ENCODE data around the gene MGST2. TPM values are rescaled to one million over a fixed set of nuclear protein-coding genes. Genes with fewer than 3 reads are reported as not detected.

The MGST2 gene
- total RNA-seq, 2 donors from 2014 or later, result 188 to 215 TPM

DNA sequence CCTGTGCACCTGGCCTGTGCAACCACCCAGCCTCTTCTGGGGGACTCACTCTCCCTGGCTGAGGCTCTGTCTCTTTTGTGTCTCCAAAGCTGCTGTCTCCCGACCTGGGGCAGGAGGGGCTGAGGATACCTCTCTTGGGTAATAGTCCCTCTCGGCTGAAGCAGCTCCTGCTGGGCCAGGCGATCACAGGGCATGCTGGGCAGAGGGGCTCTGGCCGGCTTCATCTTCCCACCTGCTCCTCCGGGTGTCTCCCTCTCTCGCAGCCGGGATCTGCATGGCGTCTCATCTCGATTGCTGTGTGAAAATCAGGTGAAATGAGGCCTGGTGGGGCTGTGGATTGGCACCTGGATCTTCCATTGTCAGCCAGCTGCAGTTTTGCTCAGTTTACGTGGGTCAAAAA lies 53.2 kb downstream of the MGST2 start:
- peak overlapping the region; percentile 25 for H3K27ac Mint-ChIP-seq
- 88% methylated on average over 4 to 10 of the region's 10 CpGs for WGBS, 2 experiments (ENCODE audit: insufficient coverage in 1 of 2, insufficient read length in 1 of 2)
- peaks cover 33% of the 10 kb centered on the region for H3K4me1 Mint-ChIP-seq
- H3K4me1 ChIP-seq (ENCODE audit: control insufficient read depth, insufficient read depth, low read length), result no peaks in the 10 kb centered on the region
- no peak overlapping the region for H3K27ac ChIP-seq (ENCODE audit: low read depth, low read length)
- no peaks in the 10 kb centered on the region for H3K27me3 ChIP-seq (ENCODE audit: control insufficient read depth, insufficient read depth, low read length, poor library complexity, severe bottlenecking)
- H3K9ac ChIP-seq (ENCODE audit: extremely low read depth, low read length, poor library complexity, severe bottlenecking), result no peak overlapping the region
- peaks cover 45% of the 10 kb centered on the region for H3K36me3 Mint-ChIP-seq (ENCODE audit: low read depth)
- no peak overlapping the region for H3K4me3 ChIP-seq (ENCODE audit: low read length)
- H3K4me3 Mint-ChIP-seq, result no peak overlapping the region
- TF ChIP-seq, protein P1, sequence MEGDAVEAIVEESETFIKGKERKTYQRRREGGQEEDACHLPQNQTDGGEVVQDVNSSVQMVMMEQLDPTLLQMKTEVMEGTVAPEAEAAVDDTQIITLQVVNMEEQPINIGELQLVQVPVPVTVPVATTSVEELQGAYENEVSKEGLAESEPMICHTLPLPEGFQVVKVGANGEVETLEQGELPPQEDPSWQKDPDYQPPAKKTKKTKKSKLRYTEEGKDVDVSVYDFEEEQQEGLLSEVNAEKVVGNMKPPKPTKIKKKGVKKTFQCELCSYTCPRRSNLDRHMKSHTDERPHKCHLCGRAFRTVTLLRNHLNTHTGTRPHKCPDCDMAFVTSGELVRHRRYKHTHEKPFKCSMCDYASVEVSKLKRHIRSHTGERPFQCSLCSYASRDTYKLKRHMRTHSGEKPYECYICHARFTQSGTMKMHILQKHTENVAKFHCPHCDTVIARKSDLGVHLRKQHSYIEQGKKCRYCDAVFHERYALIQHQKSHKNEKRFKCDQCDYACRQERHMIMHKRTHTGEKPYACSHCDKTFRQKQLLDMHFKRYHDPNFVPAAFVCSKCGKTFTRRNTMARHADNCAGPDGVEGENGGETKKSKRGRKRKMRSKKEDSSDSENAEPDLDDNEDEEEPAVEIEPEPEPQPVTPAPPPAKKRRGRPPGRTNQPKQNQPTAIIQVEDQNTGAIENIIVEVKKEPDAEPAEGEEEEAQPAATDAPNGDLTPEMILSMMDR (conservative IDR thresholded peaks at IDR 0.05), result no peak
- no peaks in the 10 kb centered on the region for H3K27me3 Mint-ChIP-seq (ENCODE audit: insufficient read depth)
- DNase-seq, result no peak
- H3K9me3 ChIP-seq (ENCODE audit: control insufficient read depth, low read length), result no peaks in the 10 kb centered on the region
- peaks cover 95% of the 10 kb centered on the region for H3K36me3 ChIP-seq (ENCODE audit: control insufficient read depth, insufficient read depth, low read length)
- H3K9me3 Mint-ChIP-seq, result no peaks in the 10 kb centered on the region

DNA sequence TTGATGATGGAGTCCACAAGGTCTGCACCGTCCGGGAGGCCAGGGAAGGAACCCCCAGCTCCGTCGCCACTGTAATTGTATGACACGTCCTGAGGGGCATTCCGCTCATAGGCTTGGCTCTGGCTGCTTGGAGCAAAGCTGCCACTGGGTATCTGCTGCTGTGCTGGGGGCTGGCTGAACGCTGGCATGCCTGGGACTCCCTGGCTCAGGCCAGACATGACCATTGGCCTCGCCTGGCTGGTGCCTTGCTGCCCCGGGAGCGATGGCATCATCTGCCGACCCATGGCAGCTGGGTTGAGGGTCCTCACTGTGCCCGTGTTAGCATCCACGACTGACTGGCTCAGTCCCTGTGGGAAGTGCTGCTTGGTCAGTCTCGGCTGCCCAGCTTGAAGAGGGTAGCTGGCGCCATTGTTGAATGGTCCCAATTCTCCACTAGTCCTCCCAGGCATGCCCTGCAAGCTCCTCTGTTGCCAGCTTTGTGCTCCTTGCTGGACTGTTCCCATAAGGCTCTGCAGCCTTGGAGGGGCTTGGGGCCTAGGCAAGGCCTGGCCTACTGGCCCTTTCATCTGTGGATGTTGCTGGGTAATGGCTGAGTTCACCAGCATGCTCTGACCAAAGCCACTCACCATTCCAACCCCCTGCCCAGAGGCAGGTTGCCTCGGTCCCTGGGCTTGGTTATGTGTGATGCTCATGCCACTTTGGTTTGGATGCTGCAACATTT lies 53.9 kb downstream of the MGST2 start:
- H3K9me3 ChIP-seq (ENCODE audit: control insufficient read depth, low read length), result no peaks in the 10 kb centered on the region
- peaks cover 39% of the 10 kb centered on the region for H3K36me3 Mint-ChIP-seq (ENCODE audit: low read depth)
- H3K4me1 ChIP-seq (ENCODE audit: control insufficient read depth, insufficient read depth, low read length), result no peaks in the 10 kb centered on the region
- H3K9ac ChIP-seq (ENCODE audit: extremely low read depth, low read length, poor library complexity, severe bottlenecking), result no peak overlapping the region
- no peaks in the 10 kb centered on the region for H3K27me3 Mint-ChIP-seq (ENCODE audit: insufficient read depth)
- H3K4me3 Mint-ChIP-seq, result no peak overlapping the region
- H3K9me3 Mint-ChIP-seq, result no peaks in the 10 kb centered on the region
- no peaks in the 10 kb centered on the region for H3K27me3 ChIP-seq (ENCODE audit: control insufficient read depth, insufficient read depth, low read length, poor library complexity, severe bottlenecking)
- no peak overlapping the region for H3K27ac Mint-ChIP-seq
- TF ChIP-seq, protein P1 (conservative IDR thresholded peaks at IDR 0.05), result no peak
- no peak overlapping the region for H3K4me3 ChIP-seq (ENCODE audit: low read length)
- H3K27ac ChIP-seq (ENCODE audit: low read depth, low read length), result no peak overlapping the region
- H3K4me1 Mint-ChIP-seq, result peaks cover 26% of the 10 kb centered on the region
- peaks cover 95% of the 10 kb centered on the region for H3K36me3 ChIP-seq (ENCODE audit: control insufficient read depth, insufficient read depth, low read length)
- DNase-seq, result no peak
- 94 to 97% methylated on average over 6 to 16 of the region's 16 CpGs for WGBS, 2 experiments (ENCODE audit: insufficient coverage in 1 of 2, insufficient read length in 1 of 2)

DNA sequence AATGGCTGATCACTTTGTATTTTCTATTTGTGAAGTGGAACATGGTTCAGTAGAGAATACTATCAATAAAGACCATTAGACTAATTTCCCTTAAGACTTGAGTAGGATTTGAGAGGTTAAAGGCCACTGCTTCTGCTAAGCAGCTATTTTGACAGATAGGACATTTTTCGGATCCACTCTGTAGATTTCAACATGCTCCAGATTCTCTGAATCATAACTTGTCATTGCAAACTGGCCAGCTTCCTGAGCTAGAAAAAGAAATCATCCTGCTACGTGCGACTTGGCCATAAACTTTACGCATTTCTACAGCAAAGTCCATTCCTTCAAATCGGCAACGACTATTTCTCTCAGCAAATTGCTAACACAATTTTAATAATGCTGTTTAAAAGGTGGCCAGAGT lies 55.2 kb downstream of the MGST2 start:
- peaks cover 41% of the 10 kb centered on the region for H3K36me3 Mint-ChIP-seq (ENCODE audit: low read depth)
- Histone ChIP-seq H3K27me3 (ENCODE audit: control insufficient read depth, insufficient read depth, low read length, poor library complexity, severe bottlenecking) (no peaks in the 10 kb centered on the region), H3K27ac (ENCODE audit: low read depth, low read length) (no peak overlapping the region), H3K36me3 (ENCODE audit: control insufficient read depth, insufficient read depth, low read length) (peaks cover 95% of the 10 kb centered on the region), H3K4me1 (ENCODE audit: control insufficient read depth, insufficient read depth, low read length) (no peaks in the 10 kb centered on the region), H3K9me3 (ENCODE audit: control insufficient read depth, low read length) (no peaks in the 10 kb centered on the region), H3K4me3 (ENCODE audit: low read length) (no peak overlapping the region), H3K9ac (ENCODE audit: extremely low read depth, low read length, poor library complexity, severe bottlenecking) (no peak overlapping the region)
- no peak overlapping the region for H3K4me3 Mint-ChIP-seq
- TF ChIP-seq, protein P1 (conservative IDR thresholded peaks at IDR 0.05), result no peak
- no peak overlapping the region for H3K27ac Mint-ChIP-seq
- peaks cover 18% of the 10 kb centered on the region for H3K4me1 Mint-ChIP-seq
- H3K27me3 Mint-ChIP-seq (ENCODE audit: insufficient read depth), result no peaks in the 10 kb centered on the region
- DNase-seq, result no peak
- 98% methylated on average over 6 of the region's 6 CpGs for WGBS, 2 experiments (ENCODE audit: insufficient coverage in 1 of 2, insufficient read length in 1 of 2)
- H3K9me3 Mint-ChIP-seq, result no peaks in the 10 kb centered on the region

Measured in endodermal cell (in vitro differentiated cells).